OCI-LY3 (cell line): ENCODE data around the gene ARHGAP18.

Experiments
- EZH2phosphoT487 ChIP-seq: fragments of 200-600 bp; shearing (Covaris generic); IDR thresholded peaks from 2 replicates; pipeline ENCODE4 v1.6.1; 2018; ENCODE audit warnings: antibody characterized with exemption, mixed run types, low read depth
- TF ChIP-seq, protein P1 (sequence below): fragments of 200-600, 300-600 bp; sonication (generic); IDR thresholded peaks from 2 replicates; pipeline ENCODE4 v1.5.1; 2014; ENCODE audit warnings: antibody characterized with exemption, low read length, low read depth

DNA sequence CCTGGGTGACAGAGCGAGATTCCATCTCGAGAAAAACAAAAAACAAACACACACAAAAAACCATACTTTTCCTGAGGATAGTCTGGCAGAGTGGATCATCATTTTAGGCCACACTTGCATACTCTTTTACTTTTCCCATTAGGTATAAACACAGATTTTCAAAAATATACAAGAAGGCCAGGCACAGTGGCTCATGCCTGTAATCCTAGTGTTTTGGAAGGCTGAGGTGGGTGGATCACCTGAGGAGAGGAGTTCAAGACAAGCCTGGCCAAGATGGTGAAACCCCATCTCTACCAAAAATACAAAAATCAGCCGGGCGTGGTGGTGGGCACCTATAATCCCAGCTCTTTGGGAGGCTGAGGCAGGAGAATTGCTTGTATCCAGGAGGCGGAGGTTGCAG is 85.5 kb downstream of the ARHGAP18 start:
- TF ChIP-seq, protein P1, sequence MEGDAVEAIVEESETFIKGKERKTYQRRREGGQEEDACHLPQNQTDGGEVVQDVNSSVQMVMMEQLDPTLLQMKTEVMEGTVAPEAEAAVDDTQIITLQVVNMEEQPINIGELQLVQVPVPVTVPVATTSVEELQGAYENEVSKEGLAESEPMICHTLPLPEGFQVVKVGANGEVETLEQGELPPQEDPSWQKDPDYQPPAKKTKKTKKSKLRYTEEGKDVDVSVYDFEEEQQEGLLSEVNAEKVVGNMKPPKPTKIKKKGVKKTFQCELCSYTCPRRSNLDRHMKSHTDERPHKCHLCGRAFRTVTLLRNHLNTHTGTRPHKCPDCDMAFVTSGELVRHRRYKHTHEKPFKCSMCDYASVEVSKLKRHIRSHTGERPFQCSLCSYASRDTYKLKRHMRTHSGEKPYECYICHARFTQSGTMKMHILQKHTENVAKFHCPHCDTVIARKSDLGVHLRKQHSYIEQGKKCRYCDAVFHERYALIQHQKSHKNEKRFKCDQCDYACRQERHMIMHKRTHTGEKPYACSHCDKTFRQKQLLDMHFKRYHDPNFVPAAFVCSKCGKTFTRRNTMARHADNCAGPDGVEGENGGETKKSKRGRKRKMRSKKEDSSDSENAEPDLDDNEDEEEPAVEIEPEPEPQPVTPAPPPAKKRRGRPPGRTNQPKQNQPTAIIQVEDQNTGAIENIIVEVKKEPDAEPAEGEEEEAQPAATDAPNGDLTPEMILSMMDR: no peak
- TF ChIP-seq EZH2phosphoT487: no peak
